B cell (primary cell): ENCODE data around the gene KCNJ16.
"Not testable (repeated sequence)": the region's sequence is repeated elsewhere in the genome, so short reads cannot be mapped to it uniquely, and the experiment has no call there.

Experiments used
- EZH2 ChIP-seq: IDR thresholded peaks from 2 replicates; pipeline ENCODE4 v1.6.1; 2012; ENCODE audit warnings: borderline replicate concordance, low read depth, mild to moderate bottlenecking, moderate library complexity, low read length; ENCODE audit not compliant: insufficient read depth, poor library complexity, severe bottlenecking
- TF ChIP-seq, protein P1 (sequence below): fragments of 200-600 bp; IDR thresholded peaks from one replicate; pipeline ENCODE4 v1.8.0; 2022; ENCODE audit warnings: antibody characterized with exemption, mild to moderate bottlenecking

DNA sequence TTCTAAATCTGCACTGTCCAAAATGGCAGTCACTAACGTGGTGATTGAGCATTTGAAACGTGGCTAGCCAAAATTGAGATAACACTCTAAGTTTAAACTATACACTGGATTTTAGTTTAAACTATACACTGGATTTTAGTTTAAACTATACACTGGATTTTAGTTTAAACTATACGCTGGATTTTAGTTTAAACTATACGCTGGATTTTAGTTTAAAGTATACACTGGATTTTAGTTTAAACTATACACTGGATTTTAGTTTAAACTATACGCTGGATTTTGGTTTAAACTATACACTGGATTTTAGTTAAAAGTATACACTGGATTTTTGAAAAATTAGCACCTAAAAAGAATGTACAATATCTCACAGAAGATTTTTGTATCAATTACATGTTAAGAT, 29.2 kb upstream of the KCNJ16 start:
- TF ChIP-seq, protein P1, sequence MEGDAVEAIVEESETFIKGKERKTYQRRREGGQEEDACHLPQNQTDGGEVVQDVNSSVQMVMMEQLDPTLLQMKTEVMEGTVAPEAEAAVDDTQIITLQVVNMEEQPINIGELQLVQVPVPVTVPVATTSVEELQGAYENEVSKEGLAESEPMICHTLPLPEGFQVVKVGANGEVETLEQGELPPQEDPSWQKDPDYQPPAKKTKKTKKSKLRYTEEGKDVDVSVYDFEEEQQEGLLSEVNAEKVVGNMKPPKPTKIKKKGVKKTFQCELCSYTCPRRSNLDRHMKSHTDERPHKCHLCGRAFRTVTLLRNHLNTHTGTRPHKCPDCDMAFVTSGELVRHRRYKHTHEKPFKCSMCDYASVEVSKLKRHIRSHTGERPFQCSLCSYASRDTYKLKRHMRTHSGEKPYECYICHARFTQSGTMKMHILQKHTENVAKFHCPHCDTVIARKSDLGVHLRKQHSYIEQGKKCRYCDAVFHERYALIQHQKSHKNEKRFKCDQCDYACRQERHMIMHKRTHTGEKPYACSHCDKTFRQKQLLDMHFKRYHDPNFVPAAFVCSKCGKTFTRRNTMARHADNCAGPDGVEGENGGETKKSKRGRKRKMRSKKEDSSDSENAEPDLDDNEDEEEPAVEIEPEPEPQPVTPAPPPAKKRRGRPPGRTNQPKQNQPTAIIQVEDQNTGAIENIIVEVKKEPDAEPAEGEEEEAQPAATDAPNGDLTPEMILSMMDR, result not testable (repeated sequence)
- not testable (repeated sequence) for TF ChIP-seq EZH2
